Spleen (tissue), 7 donors: ENCODE data around the gene ZDHHC17.

Experiments
- POLR2A ChIP-seq, 3 donors: fragments of 450-650 bp; IDR thresholded peaks; one replicate each; pipeline ENCODE4 v1.5.1; 2017; ENCODE audit warnings: antibody characterized with exemption in 3 of 3, mild to moderate bottlenecking in 1 of 3
- POLR2AphosphoS5 ChIP-seq, 3 donors: sonication (generic); formaldehyde crosslinking; IDR thresholded peaks; one replicate each; pipeline ENCODE4 v1.5.1; 2017; ENCODE audit warnings: antibody characterized with exemption in 3 of 3
- TF ChIP-seq, protein P1 (sequence below), 11 experiments: fragments of 200-600 bp in 7 of 11; fragments of 450-650 bp in 4 of 11; sonication (generic) in 4 of 11; IDR thresholded peaks in 8 of 11; conservative IDR thresholded peaks in 3 of 11; 1 replicate in 7 of 11; 2 replicates in 4 of 11; pipeline versions ENCODE4 v1.4.0 to v1.8.0; 2016 to 2021; ENCODE audit warnings: antibody characterized with exemption in 11 of 11, inconsistent platforms in 4 of 11, mild to moderate bottlenecking in 1 of 11
- donor health status: DM: no; HTN: no; CAD: no; lungs with moderate emphysema.
- donor health status: DM: no; HTN: no; CAD: no.
- donor health status: DM: no; HTN: no; CAD: no.

DNA sequence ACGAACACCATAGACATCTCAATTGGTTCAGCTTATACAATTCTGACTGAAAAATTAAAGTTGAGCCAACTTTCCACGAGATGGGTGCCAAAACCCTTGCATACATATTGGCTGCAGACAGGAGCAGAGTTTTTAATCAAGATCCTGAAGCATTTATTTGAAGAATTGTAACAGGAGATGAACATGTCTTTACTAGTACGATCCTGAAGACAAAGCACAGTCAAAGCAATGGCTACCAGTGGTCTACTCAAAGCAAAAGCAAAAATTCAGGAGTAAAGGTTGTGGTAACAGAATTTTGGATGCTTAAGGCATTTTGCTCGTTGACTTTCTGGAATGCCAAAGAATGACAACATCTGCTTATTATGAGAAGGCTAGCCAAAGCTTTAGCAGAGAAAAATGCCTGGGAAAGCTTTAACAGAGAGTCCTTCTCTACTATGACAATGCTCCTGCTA lies 20.7 kb downstream of the ZDHHC17 start:
- TF ChIP-seq POLR2AphosphoS5 (IDR thresholded peaks at IDR 0.05) (no peak), POLR2A (IDR thresholded peaks at IDR 0.05) (no peak)
- TF ChIP-seq, protein P1, sequence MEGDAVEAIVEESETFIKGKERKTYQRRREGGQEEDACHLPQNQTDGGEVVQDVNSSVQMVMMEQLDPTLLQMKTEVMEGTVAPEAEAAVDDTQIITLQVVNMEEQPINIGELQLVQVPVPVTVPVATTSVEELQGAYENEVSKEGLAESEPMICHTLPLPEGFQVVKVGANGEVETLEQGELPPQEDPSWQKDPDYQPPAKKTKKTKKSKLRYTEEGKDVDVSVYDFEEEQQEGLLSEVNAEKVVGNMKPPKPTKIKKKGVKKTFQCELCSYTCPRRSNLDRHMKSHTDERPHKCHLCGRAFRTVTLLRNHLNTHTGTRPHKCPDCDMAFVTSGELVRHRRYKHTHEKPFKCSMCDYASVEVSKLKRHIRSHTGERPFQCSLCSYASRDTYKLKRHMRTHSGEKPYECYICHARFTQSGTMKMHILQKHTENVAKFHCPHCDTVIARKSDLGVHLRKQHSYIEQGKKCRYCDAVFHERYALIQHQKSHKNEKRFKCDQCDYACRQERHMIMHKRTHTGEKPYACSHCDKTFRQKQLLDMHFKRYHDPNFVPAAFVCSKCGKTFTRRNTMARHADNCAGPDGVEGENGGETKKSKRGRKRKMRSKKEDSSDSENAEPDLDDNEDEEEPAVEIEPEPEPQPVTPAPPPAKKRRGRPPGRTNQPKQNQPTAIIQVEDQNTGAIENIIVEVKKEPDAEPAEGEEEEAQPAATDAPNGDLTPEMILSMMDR (IDR thresholded peaks at IDR 0.05 in 8 of 11, conservative IDR thresholded peaks at IDR 0.05 in 3 of 11), result no peak
